ENCODE measurements around the gene LTBP1. TPM values are rescaled to one million over a fixed set of nuclear protein-coding genes. Genes with fewer than 3 reads are reported as not detected.

Gene LTBP1
- total RNA-seq, 2 donors from 2014 or later: 25.9 to 99.8 TPM

GRCh38 chr2:33323957-33324356 lies 377.2 kb downstream of the LTBP1 start:
- Histone ChIP-seq H3K27ac (no peak overlapping the region), H3K4me3 (no peak overlapping the region), H3K4me1 (replicated peaks) (no peaks in the 10 kb centered on the region), H3K9me3 (no peaks in the 10 kb centered on the region), H3K36me3 (no peaks in the 10 kb centered on the region), H3K27me3 (replicated peaks; ENCODE audit: insufficient read depth) (no peaks in the 10 kb centered on the region)
- TF ChIP-seq CTCF (IDR thresholded peaks at IDR 0.05): no peak
- TF ChIP-seq POLR2AphosphoS5 (IDR thresholded peaks at IDR 0.05): no peak
- whole genome bisulfite sequencing: 94% methylated on average over 2 of the region's 2 CpGs
- no peak for DNase-seq (ENCODE audit: low spot score)
- intact Hi-C loops (cut with DNase I): no loop called here

- Histone ChIP-seq H3K27ac (no peak overlapping the region), H3K36me3 (no peaks in the 10 kb centered on the region), H3K9me3 (no peaks in the 10 kb centered on the region), H3K4me3 (no peak overlapping the region), H3K4me1 (replicated peaks) (no peaks in the 10 kb centered on the region), H3K27me3 (replicated peaks; ENCODE audit: insufficient read depth) (no peaks in the 10 kb centered on the region)
- WGBS: 81% methylated on average over 4 of the region's 4 CpGs
- intact Hi-C loops (cut with DNase I): no loop called here
- TF ChIP-seq CTCF (IDR thresholded peaks at IDR 0.05): no peak
- TF ChIP-seq POLR2A (IDR thresholded peaks at IDR 0.05): no peak
- TF ChIP-seq POLR2AphosphoS5 (IDR thresholded peaks at IDR 0.05): no peak
- no peak for DNase-seq (ENCODE audit: low spot score)
These were observed 379.3 kb downstream of the LTBP1 start for GRCh38 chr2:33326100-33326499.

- no peak overlapping the region for H3K4me3 ChIP-seq
- H3K36me3 ChIP-seq: no peaks in the 10 kb centered on the region
- H3K9me3 ChIP-seq: no peaks in the 10 kb centered on the region
- no peaks in the 10 kb centered on the region for H3K4me1 ChIP-seq (replicated peaks)
- TF ChIP-seq CTCF (IDR thresholded peaks at IDR 0.05) (no peak), POLR2AphosphoS5 (IDR thresholded peaks at IDR 0.05) (no peak)
- intact Hi-C loops (cut with DNase I): no loop called here
- H3K27me3 ChIP-seq (replicated peaks; ENCODE audit: insufficient read depth): no peaks in the 10 kb centered on the region
- 97% methylated on average over 3 of the region's 3 CpGs for WGBS
- DNase-seq (ENCODE audit: low spot score): no peak
- H3K27ac ChIP-seq: no peak overlapping the region
These were observed 386.7 kb downstream of the LTBP1 start for GRCh38 chr2:33333433-33333832.

- DNase-seq (ENCODE audit: low spot score): no peak
These were observed 387.3 kb downstream of the LTBP1 start for GRCh38 chr2:33334083-33334482.

More at GRCh38 chr2:33334083-33334482, 387.3 kb downstream of the LTBP1 start:
- Histone ChIP-seq H3K4me3 (no peak overlapping the region), H3K36me3 (no peaks in the 10 kb centered on the region), H3K4me1 (replicated peaks) (no peaks in the 10 kb centered on the region), H3K27me3 (replicated peaks; ENCODE audit: insufficient read depth) (no peaks in the 10 kb centered on the region), H3K9me3 (no peaks in the 10 kb centered on the region), H3K27ac (no peak overlapping the region)
- intact Hi-C loops (cut with DNase I): no loop called here
- WGBS: 94% methylated on average over 4 of the region's 4 CpGs
- TF ChIP-seq POLR2AphosphoS5 (IDR thresholded peaks at IDR 0.05): no peak
- TF ChIP-seq CTCF (IDR thresholded peaks at IDR 0.05): no peak
- no peak for TF ChIP-seq POLR2A (IDR thresholded peaks at IDR 0.05)
